Amygdala (tissue), 56 donors: ENCODE data around the gene FAP.

Experiments
- DNase-seq, 56 donors: peaks; one replicate each; lab custom pipeline; 2025; lab: John Stamatoyannopoulos, UW

FAP gene

DNA sequence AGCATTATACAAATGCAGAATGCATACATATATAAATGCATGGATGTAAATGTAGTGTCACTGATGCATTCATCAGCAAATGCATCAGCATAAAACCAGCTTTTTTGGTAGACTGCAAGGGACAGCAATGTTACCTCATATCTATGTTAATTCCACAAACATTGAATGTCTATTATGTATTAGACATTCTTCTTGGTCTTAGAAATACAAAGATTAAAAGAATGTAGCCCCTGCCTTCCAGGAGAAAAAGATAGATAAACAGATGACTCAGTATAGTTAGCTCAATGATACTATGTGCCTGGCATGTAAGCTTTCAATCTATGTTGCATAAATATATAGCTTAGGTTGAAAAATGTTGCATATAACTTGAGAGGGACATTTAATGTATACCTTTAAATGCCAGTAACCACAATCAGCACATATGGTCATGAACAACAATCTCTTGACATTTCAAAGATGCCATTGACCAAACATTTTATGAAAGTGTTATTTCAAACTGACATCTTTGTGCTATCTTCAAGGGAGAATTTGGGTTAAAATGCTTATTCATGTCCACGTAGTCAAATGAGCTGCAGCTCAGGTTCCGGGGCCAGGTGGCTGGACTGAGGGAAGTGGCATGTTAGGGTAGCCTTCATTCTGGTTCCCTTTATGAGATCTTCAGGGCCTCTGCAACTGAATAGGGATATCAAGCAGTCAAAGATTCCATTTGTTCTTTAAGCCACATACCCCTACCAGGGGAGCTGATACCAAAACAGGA lies 46.0 kb downstream of the FAP start:
- no peak for DNase-seq

- DNase-seq: peak in 2 of 56 donors; percentile 21 to 33
Measured at GRCh38 chr2:162196638-162197037, 46.6 kb downstream of the FAP start.

DNA sequence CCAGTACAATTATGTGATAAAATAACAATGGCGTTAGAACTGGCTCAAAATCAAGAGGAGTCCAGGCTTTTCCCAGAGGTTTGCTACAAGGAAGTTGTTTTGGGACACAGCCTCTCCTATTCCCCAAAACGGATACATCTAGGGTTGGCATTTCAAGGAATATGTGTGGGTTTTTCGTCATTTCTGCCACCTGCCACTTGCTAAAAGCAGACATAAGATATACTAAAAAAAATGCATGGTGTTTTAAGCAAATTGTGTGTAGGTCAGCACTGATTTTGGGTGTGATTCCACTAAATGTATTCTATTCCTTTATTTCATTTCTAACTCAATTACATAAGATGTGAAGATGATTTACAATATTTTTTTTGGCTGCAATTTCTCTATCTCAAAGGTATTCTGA lies 54.8 kb downstream of the FAP start:
- DNase-seq: peak in 2 of 56 donors; percentile 2 to 26

- no peak for DNase-seq
Measured at GRCh38 chr2:162185541-162186232, 57.6 kb downstream of the FAP start.

DNA sequence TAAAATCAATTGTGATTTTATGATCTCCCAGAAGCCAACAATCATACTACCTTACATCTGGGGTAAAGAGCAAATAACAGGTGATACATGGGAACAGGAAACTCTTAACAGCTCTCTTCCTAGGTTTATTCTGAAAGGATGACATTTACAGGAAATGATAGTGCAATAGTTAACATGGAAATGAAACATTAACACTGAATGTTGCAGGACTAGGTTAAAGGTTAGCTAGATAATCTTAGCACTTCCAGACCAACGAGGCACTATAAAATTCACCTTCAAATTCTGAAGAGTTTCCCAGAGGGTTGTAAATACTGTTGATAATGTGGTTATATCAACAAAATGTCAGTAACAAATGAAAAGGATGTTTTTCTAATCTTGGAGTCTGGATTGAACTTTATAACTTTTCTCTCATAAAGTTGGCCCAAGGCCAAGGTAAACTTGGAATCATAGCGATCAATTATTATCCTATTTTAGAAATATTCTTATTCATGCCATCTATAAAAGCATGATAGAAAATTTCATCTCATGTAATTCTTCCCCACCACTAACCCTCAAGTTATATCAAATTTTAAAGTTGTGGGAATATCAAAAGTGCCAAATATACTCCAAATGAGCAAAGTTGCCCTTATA lies 58.3 kb downstream of the FAP start:
- no peak for DNase-seq

- DNase-seq: no peak
Measured at GRCh38 chr2:162184359-162184758, 58.9 kb downstream of the FAP start.

GRCh38 chr2:162182395-162182794 lies 60.9 kb downstream of the FAP start:
- no peak for DNase-seq

DNA sequence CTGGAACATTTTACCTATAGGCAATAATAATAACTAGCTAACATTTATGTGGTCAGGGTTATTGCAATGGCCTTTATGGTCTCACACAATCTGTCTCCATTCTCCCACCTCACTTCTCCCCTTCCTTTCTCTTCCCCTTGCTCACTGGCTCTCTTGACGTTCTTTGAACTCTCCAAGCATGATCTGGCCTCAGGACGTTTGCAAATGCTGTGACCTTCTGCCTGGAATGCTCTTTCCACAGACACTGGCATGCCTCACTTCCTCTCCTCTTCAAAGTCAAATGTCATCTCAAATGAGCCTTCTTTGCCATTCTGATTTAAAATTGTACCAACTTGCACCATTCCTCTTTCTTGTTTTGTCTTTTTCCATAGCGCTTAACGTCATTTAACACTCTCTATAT lies 65.9 kb downstream of the FAP start:
- no peak for DNase-seq

DNA sequence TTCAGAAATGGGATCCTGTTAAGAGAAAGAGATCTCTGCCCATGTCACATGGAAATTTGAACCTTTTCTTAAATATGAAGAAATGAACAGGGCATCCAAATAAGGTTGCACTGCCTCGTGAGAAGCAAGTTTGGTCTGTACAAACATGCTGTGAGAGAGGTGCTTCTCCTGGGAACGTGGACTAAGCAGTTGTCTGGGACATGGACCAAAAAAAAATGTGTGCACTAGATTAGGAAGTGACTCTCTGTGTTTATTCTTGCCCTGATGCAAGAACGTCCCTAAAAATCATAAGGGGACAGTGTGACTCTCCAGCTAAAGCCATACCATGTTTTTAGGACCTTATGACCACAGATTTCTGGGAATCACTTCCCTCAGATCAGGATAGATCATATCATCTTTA lies 67.5 kb downstream of the FAP start:
- DNase-seq: no peak

DNA sequence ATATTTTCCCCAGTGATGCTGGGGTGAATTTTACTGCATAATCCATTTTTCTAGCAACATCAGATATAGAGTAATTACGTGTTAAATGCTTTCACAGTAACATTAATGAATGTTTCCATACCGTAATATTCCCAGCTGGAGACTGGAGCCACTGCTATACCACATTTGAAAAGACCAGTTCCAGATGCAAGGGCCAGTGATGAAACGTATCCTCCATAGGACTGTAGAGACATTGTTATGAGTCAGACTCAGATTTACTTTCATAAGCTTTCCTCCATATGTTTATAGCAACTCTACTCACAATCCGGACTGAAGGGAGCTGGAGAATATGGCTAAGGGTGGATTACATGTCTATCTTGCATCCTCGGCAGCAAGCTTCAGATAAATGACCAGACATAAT lies 68.5 kb downstream of the FAP start:
- DNase-seq: no peak

DNA sequence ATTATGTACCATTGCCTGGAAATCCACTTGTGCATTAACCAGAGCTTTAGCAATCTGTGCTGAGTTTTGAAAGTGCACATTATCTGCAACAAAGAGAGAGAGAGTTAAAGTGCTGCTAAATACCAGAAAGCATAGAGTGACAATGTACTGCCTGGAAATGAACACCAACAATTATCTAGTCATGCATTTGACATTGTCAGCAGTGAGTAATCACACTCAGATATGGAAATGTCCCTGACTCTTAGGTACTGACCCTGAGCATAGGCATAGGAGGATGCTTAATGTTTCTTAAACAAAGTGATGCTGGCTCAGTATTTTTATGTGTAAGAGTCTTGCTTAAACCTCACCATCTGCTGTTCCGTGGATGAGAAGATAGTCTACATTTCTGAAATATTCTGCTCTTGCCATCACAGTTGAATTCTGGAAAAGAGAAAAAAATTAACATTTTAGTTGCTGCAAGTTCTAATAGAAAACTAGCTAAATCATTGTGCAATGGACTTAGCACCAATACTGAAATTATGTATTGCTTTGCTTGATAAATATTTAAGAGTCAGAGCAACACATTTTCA lies 70.4 kb downstream of the FAP start:
- DNase-seq: no peak

GRCh38 chr2:162166745-162167144 lies 76.5 kb downstream of the FAP start:
- no peak for DNase-seq

DNA sequence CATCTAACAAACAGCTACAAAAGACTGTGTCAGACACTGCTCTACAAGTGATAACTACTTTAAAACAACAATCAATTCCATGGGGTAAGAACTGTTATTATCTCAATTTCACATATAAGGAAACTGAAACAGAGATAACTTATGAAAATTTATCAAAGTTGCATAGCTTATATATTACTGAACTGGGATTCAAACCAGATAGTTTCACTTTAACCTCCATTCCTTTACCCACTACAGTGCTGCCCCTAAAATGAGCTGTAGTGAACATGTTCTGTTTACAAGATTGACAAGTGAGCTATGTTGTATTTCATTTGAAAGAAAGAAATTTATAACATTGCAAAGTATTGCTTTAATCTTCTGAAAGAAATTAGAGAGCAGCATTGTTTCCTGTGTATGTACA lies 77.1 kb downstream of the FAP start:
- no peak for DNase-seq

- no peak for DNase-seq
Measured at GRCh38 chr2:162164802-162165201, 78.4 kb downstream of the FAP start.

- DNase-seq: no peak
Measured at GRCh38 chr2:162159446-162159845, 83.8 kb downstream of the FAP start.

- no peak for DNase-seq
Measured at GRCh38 chr2:162156149-162156548, 87.1 kb downstream of the FAP start.

DNA sequence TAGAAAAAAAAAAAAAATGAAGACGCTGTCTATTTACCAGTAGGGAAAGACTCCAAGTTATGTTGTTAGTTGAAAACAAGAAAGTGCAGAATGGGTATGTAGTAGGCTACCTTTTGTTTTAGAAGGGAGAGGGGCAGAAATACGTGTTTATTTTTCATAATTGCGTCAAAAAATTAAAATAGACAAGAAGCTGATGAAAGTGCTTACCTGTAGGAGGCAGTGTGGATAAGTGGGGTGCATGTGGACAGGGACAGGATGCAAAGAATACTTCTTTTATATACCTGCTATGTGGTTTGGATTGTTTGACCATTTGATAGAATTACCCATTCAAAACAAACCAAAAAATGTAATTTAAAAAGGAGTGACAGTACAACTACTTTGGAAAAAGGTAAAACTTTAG lies 88.2 kb downstream of the FAP start:
- no peak for DNase-seq

- DNase-seq: peak in 3 of 56 donors; percentile 0 to 14 (median 1)
Measured at GRCh38 chr2:162153608-162154224, 89.5 kb downstream of the FAP start.

GRCh38 chr2:162152147-162152546 lies 91.1 kb downstream of the FAP start, which contains the start of gene GCG:
GCG (minus strand) TSS chr2:162152247; CDS start chr2:162149178, 3,069 bp downstream.
- DNase-seq: no peak

- DNase-seq: no peak
Measured at GRCh38 chr2:162149940-162150339, 93.3 kb downstream of the FAP start.

DNA sequence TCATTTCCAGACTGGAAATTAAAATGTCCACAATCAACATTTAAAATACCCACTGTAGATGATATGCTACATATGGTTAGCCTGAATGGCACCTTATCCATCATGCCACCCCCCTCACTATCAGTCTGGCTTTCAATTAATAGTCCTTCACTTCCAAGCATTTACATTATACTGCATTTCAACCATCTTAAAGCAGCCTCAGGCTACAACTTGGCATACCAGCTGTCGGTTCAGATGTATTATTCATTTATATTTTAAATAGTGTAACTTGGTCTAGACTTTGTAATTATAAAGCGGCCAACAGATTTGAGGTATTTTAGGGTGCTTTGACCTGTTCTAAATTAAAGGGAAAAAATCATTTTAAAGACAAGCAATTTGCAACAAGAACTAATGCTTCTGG lies 93.8 kb downstream of the FAP start:
- DNase-seq: no peak
